ENCODE results near the gene DUSP6.

The DUSP6 gene

GRCh38 chr12:89311703-89312293 lies 40.5 kb downstream of the DUSP6 start:
- no peak overlapping the region for H3K4me3 ChIP-seq
- no peaks in the 10 kb centered on the region for H3K9me3 ChIP-seq (ENCODE audit: low read depth, low read length)
- no peak for DNase-seq (ENCODE audit: low read depth, low spot score)
- H3K9ac ChIP-seq (ENCODE audit: insufficient read length): no peak overlapping the region
- no peak overlapping the region for H3K27ac ChIP-seq
- no peak for TF ChIP-seq EZH2 (IDR thresholded peaks at IDR 0.05)
- TF ChIP-seq FOXP2 (optimal IDR thresholded peaks at IDR 0.05; ENCODE audit: control extremely low read depth, extremely low read length, insufficient read depth): no peak
- no peak for TF ChIP-seq POLR2AphosphoS5 (IDR thresholded peaks at IDR 0.05; ENCODE audit: borderline replicate concordance, low read depth, low read length)
- no peaks in the 10 kb centered on the region for H3K36me3 ChIP-seq (ENCODE audit: insufficient read depth, low read length)

- Histone ChIP-seq H3K36me3 (ENCODE audit: insufficient read depth, low read length) (no peaks in the 10 kb centered on the region), H3K9me3 (ENCODE audit: low read depth, low read length) (no peaks in the 10 kb centered on the region), H3K4me3 (no peak overlapping the region), H3K9ac (ENCODE audit: insufficient read length) (no peak overlapping the region), H3K27ac (no peak overlapping the region)
- no peak for DNase-seq (ENCODE audit: low read depth, low spot score)
- TF ChIP-seq FOXP2 (optimal IDR thresholded peaks at IDR 0.05; ENCODE audit: control extremely low read depth, extremely low read length, insufficient read depth): no peak
- no peak for TF ChIP-seq EZH2 (IDR thresholded peaks at IDR 0.05)
- TF ChIP-seq POLR2AphosphoS5 (IDR thresholded peaks at IDR 0.05; ENCODE audit: borderline replicate concordance, low read depth, low read length): no peak
These were observed 42.5 kb downstream of the DUSP6 start for GRCh38 chr12:89309815-89310214.

GRCh38 chr12:89309440-89309802 lies 42.9 kb downstream of the DUSP6 start:
- DNase-seq (ENCODE audit: low read depth, low spot score): no peak
- H3K9me3 ChIP-seq (ENCODE audit: low read depth, low read length): no peaks in the 10 kb centered on the region
- no peak overlapping the region for H3K4me3 ChIP-seq
- no peak overlapping the region for H3K9ac ChIP-seq (ENCODE audit: insufficient read length)
- H3K27ac ChIP-seq: peak overlapping the region; percentile 69; the same call in 1 of the 2 replicates
- no peaks in the 10 kb centered on the region for H3K36me3 ChIP-seq (ENCODE audit: insufficient read depth, low read length)
- TF ChIP-seq POLR2AphosphoS5 (IDR thresholded peaks at IDR 0.05; ENCODE audit: borderline replicate concordance, low read depth, low read length) (no peak), FOXP2 (optimal IDR thresholded peaks at IDR 0.05; ENCODE audit: control extremely low read depth, extremely low read length, insufficient read depth) (no peak), EZH2 (IDR thresholded peaks at IDR 0.05) (no peak)

- Histone ChIP-seq H3K36me3 (ENCODE audit: insufficient read depth, low read length) (no peaks in the 10 kb centered on the region), H3K4me3 (no peak overlapping the region), H3K9me3 (ENCODE audit: low read depth, low read length) (no peaks in the 10 kb centered on the region), H3K27ac (peak overlapping the region; percentile 11; the same call in 1 of the 2 replicates), H3K9ac (ENCODE audit: insufficient read length) (no peak overlapping the region)
- DNase-seq (ENCODE audit: low read depth, low spot score): no peak
- TF ChIP-seq FOXP2 (optimal IDR thresholded peaks at IDR 0.05; ENCODE audit: control extremely low read depth, extremely low read length, insufficient read depth) (no peak), EZH2 (IDR thresholded peaks at IDR 0.05) (no peak), POLR2AphosphoS5 (IDR thresholded peaks at IDR 0.05; ENCODE audit: borderline replicate concordance, low read depth, low read length) (no peak)
These were observed 44.6 kb downstream of the DUSP6 start for GRCh38 chr12:89307474-89308253.

- Histone ChIP-seq H3K36me3 (ENCODE audit: insufficient read depth, low read length) (no peaks in the 10 kb centered on the region), H3K9ac (ENCODE audit: insufficient read length) (no peak overlapping the region), H3K27ac (no peak overlapping the region), H3K4me3 (no peak overlapping the region), H3K9me3 (ENCODE audit: low read depth, low read length) (no peaks in the 10 kb centered on the region)
- no peak for DNase-seq (ENCODE audit: low read depth, low spot score)
- TF ChIP-seq EZH2 (IDR thresholded peaks at IDR 0.05) (no peak), POLR2AphosphoS5 (IDR thresholded peaks at IDR 0.05; ENCODE audit: borderline replicate concordance, low read depth, low read length) (no peak), FOXP2 (optimal IDR thresholded peaks at IDR 0.05; ENCODE audit: control extremely low read depth, extremely low read length, insufficient read depth) (no peak)
These were observed 45.4 kb downstream of the DUSP6 start for GRCh38 chr12:89306827-89307473.

GRCh38 chr12:89305373-89305772 lies 46.9 kb downstream of the DUSP6 start:
- TF ChIP-seq POLR2AphosphoS5 (IDR thresholded peaks at IDR 0.05; ENCODE audit: borderline replicate concordance, low read depth, low read length) (no peak), EZH2 (IDR thresholded peaks at IDR 0.05) (no peak), FOXP2 (optimal IDR thresholded peaks at IDR 0.05; ENCODE audit: control extremely low read depth, extremely low read length, insufficient read depth) (no peak)
- Histone ChIP-seq H3K9me3 (ENCODE audit: low read depth, low read length) (no peaks in the 10 kb centered on the region), H3K4me3 (no peak overlapping the region), H3K9ac (ENCODE audit: insufficient read length) (no peak overlapping the region), H3K36me3 (ENCODE audit: insufficient read depth, low read length) (no peaks in the 10 kb centered on the region), H3K27ac (no peak overlapping the region)
- DNase-seq (ENCODE audit: low read depth, low spot score): no peak

- TF ChIP-seq POLR2AphosphoS5 (IDR thresholded peaks at IDR 0.05; ENCODE audit: borderline replicate concordance, low read depth, low read length): no peak
- Histone ChIP-seq H3K4me3 (no peak overlapping the region), H3K9ac (ENCODE audit: insufficient read length) (no peak overlapping the region), H3K36me3 (ENCODE audit: insufficient read depth, low read length) (no peaks in the 10 kb centered on the region), H3K27ac (no peak overlapping the region), H3K9me3 (ENCODE audit: low read depth, low read length) (no peaks in the 10 kb centered on the region)
- DNase-seq (ENCODE audit: low read depth, low spot score): no peak
These were observed 52.4 kb downstream of the DUSP6 start for GRCh38 chr12:89299931-89300330.

- TF ChIP-seq EZH2 (IDR thresholded peaks at IDR 0.05): no peak
- no peak for TF ChIP-seq FOXP2 (optimal IDR thresholded peaks at IDR 0.05; ENCODE audit: control extremely low read depth, extremely low read length, insufficient read depth)
- no peak for TF ChIP-seq POLR2AphosphoS5 (IDR thresholded peaks at IDR 0.05; ENCODE audit: borderline replicate concordance, low read depth, low read length)
- Histone ChIP-seq H3K36me3 (ENCODE audit: insufficient read depth, low read length) (no peaks in the 10 kb centered on the region), H3K27ac (no peak overlapping the region), H3K9me3 (ENCODE audit: low read depth, low read length) (no peaks in the 10 kb centered on the region), H3K4me3 (no peak overlapping the region), H3K9ac (ENCODE audit: insufficient read length) (no peak overlapping the region)
- no peak for DNase-seq (ENCODE audit: low read depth, low spot score)
These were observed 52.9 kb downstream of the DUSP6 start for GRCh38 chr12:89299417-89299816.

Measured in SK-N-MC (cell line).